ENCODE measurements around the gene KRTAP26-1. TPM values are rescaled to one million over a fixed set of nuclear protein-coding genes. Genes with fewer than 3 reads are reported as not detected.

Gene KRTAP26-1, protein sequence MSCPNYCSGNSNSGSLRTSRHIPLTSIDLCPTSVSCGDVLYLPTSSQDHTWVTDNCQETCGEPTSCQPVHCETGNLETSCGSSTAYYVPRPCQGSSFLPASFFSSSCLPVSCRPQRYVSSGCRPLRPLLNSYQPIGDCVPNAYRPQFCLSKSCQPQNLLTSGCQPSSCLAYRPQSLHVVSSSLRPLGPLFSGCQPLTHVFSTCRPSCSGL
- total RNA-seq = not detected in 2 replicates

DNA sequence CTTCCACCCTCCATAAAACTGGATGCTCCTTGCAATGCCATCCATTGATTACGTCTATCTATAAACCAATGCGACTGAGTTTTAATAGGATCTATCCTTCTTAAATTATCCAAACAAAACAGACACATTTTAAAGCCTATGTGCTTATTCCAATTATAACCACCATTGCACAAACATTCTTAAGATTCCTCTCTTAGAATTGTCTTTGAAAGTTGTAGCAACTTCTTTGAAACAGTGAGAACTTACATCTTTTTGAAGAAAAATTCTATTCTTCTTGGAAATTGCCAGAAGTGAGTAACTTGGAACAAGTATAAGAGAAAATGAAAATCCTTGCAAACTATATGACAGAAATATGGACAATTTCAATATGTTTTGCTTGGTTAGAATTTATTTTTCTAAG is at the start of gene KRTAP26-1:
KRTAP26-1 (minus strand) TSS at position 101 of the 400 bp plus-strand sequence. CDS start 280 bp downstream, outside the sequence.

DNA sequence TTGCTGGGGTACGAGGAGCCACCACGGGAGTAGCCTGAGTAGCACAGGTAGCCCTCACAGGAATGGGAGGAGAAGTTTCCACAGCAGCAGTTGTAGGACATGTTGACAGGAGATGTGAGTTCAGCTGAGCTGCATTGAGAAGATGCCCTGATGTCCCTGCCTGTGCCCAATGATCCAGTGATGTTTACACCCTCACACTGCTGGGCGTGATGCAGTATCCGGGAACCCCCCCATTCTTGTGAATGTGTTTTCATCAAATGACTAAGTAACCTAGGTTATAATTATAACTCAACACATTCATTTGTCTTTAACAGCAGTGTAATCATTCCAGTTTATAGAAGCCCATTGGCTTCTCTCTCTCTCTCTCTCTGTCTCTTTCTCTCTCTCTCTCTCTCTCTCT is 28.4 kb upstream of the KRTAP26-1 start, which contains the start of gene KRTAP23-1:
KRTAP23-1 (minus strand) TSS at position 101 of the 400 bp plus-strand sequence; CDS start at position 101, 0 bp downstream.

DNA sequence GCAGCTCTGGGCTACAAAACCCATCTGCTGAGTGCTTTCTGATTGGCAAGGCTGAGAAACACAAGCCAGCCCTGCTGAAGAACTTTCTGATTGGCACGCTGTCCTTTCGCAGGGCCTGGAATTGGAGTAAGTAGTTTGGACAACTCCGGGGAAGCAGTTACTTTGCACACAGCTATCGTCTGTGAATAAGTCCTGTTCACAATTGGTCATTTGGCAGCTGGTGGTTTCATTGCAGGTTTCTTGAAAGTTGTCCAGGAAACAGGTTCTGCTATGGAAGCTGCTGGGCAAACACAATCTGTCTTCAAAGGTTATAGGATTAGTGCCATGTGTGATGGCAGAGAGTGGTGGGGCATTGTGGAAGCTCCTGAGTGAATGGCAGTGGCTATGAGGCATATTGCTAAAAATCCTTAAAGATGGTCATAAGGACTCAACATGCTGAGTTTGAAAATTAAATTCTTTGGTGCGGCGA is 17.2 kb upstream of the KRTAP26-1 start, which contains the start of gene KRTAP27-1:
KRTAP27-1 (minus strand) TSS at position 419 of the 469 bp plus-strand sequence; CDS start at position 393, 26 bp downstream.

DNA sequence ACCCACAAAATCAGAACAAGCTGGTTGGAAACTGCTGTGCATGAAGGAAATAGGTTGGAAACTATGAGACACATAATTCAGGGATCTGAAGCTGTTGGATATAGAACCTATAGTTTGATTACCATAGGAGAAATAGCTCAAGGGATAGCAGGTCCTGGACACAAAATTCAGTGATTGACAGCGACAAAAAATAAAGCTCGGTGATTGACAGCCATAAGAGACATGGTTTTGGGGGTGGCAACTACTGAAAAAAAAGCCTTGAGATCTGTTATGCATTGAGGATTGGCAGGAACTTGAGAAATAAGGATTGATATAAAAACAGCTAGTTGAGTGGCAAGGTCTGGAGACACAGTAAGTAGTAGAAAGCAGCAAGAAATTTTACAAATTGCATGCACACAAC is 30.9 kb downstream of the KRTAP26-1 start, which contains the start of gene KRTAP25-1:
KRTAP25-1 (minus strand) TSS at position 300 of the 400 bp plus-strand sequence; CDS start at position 276, 24 bp downstream.

DNA sequence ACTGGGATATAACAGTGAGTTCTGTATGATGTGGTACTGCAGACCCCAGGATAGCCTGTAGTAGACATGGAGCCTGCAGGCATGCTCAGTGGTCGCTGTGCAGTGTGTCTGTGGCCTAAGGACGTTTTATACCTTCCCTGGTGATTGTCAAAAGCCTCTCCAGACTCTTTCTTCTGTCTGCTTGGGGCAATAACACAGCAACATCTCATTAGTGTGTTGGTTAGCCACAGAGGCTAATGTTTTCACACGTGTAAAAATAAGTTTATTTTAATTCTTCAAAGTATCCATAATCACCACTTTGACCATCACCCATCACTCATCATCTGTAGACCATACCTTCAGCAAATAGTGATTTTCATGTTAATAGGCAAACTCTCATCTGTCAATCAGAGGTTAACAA is 37.3 kb downstream of the KRTAP26-1 start, which contains the start of gene KRTAP24-1:
KRTAP24-1 (minus strand) TSS at position 101 of the 400 bp plus-strand sequence; CDS start at position 83, 18 bp downstream.

Small RNAs within 50 kb of the gene (small RNA-seq; reads per million reads assigned to genes)
- not detected for gene KRTAP23-1

Other genes with a start within 250 kb of the KRTAP26-1 start
- not detected in 2 replicates for gene CLDN17, start 153.5 kb downstream of the KRTAP26-1 start, total RNA-seq
- gene CLDN8, start 104.2 kb downstream of the KRTAP26-1 start, total RNA-seq = not detected in 2 replicates
- gene KRTAP24-1, start 37.4 kb downstream of the KRTAP26-1 start, total RNA-seq = not detected in 2 replicates
- not detected in 2 replicates for gene KRTAP25-1, start 30.8 kb downstream of the KRTAP26-1 start, total RNA-seq
- not detected in 2 replicates for gene KRTAP27-1, start 17.4 kb upstream of the KRTAP26-1 start, total RNA-seq
- not detected in 2 replicates for gene KRTAP23-1, start 28.3 kb upstream of the KRTAP26-1 start, total RNA-seq
- not detected in 2 replicates for gene KRTAP13-2, start 52.0 kb upstream of the KRTAP26-1 start, total RNA-seq
- not detected in 2 replicates for gene KRTAP13-1, start 75.7 kb upstream of the KRTAP26-1 start, total RNA-seq
- gene KRTAP13-3, start 105.6 kb upstream of the KRTAP26-1 start, total RNA-seq = not detected in 2 replicates
- not detected in 2 replicates for gene KRTAP13-4, start 109.9 kb upstream of the KRTAP26-1 start, total RNA-seq
- gene KRTAP15-1, start 120.0 kb upstream of the KRTAP26-1 start, total RNA-seq = not detected in 2 replicates
- gene KRTAP19-1, start 160.1 kb upstream of the KRTAP26-1 start, total RNA-seq = not detected in 2 replicates
- gene KRTAP19-2, start 167.1 kb upstream of the KRTAP26-1 start, total RNA-seq = not detected in 2 replicates
- not detected in 2 replicates for gene KRTAP19-3, start 171.7 kb upstream of the KRTAP26-1 start, total RNA-seq
- gene KRTAP19-4, start 176.8 kb upstream of the KRTAP26-1 start, total RNA-seq = not detected in 2 replicates
- gene KRTAP19-5, start 181.8 kb upstream of the KRTAP26-1 start, total RNA-seq = not detected in 2 replicates
- gene KRTAP19-6, start 221.5 kb upstream of the KRTAP26-1 start, total RNA-seq = not detected in 2 replicates
- not detected in 2 replicates for gene KRTAP19-7, start 241.0 kb upstream of the KRTAP26-1 start, total RNA-seq

Data from articular chondrocyte of knee joint (primary cell).